Esophagus muscularis mucosa (tissue), 4 donors: ENCODE results near the gene PLXDC2.

Source experiments
- EP300 ChIP-seq: sonication (generic); formaldehyde crosslinking; IDR thresholded peaks from one replicate; pipeline ENCODE4 v1.6.1; 2017; ENCODE audit warnings: antibody characterized with exemption
- POLR2A ChIP-seq: fragments of 450-650 bp; IDR thresholded peaks from one replicate; pipeline ENCODE4 v1.6.1; 2017; ENCODE audit warnings: antibody characterized with exemption, moderate library complexity, mild to moderate bottlenecking, low read depth
- POLR2AphosphoS5 ChIP-seq, 2 donors: sonication (generic); formaldehyde crosslinking; IDR thresholded peaks; one replicate each; pipeline ENCODE4 v1.6.1; 2017; ENCODE audit warnings: antibody characterized with exemption in 2 of 2
- TF ChIP-seq, protein P1 (sequence below), 3 experiments: fragments of 200-600 bp in 2 of 3; fragments of 450-650 bp in 1 of 3; sonication (generic) in 2 of 3; IDR thresholded peaks; one replicate each; pipeline ENCODE4 v1.5.1; 2017 to 2019; ENCODE audit warnings: antibody characterized with exemption in 3 of 3, mild to moderate bottlenecking in 2 of 3, moderate library complexity in 1 of 3

DNA sequence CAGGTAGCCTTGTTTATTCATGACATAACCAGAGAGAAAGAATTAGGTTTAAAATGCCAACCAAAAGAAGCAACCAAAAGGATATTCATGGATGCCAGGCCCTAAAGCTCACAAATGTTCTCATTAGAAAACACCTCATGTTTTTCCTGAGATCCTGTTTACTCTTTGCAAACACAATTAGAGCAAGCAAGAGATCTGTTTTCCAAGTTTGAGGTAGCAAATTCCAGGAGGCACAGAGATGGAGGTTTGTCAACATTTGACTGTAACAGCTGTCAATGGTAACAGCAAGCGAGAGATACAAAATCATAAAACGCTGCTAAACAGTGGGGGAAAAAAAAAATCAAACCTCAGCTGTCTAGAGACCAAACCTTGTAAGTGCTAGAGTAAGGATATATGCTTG lies 182.2 kb downstream of the PLXDC2 start:
- TF ChIP-seq, protein P1, sequence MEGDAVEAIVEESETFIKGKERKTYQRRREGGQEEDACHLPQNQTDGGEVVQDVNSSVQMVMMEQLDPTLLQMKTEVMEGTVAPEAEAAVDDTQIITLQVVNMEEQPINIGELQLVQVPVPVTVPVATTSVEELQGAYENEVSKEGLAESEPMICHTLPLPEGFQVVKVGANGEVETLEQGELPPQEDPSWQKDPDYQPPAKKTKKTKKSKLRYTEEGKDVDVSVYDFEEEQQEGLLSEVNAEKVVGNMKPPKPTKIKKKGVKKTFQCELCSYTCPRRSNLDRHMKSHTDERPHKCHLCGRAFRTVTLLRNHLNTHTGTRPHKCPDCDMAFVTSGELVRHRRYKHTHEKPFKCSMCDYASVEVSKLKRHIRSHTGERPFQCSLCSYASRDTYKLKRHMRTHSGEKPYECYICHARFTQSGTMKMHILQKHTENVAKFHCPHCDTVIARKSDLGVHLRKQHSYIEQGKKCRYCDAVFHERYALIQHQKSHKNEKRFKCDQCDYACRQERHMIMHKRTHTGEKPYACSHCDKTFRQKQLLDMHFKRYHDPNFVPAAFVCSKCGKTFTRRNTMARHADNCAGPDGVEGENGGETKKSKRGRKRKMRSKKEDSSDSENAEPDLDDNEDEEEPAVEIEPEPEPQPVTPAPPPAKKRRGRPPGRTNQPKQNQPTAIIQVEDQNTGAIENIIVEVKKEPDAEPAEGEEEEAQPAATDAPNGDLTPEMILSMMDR (IDR thresholded peaks at IDR 0.05) = no peak
- TF ChIP-seq EP300 (no peak), POLR2AphosphoS5 (IDR thresholded peaks at IDR 0.05) (no peak), POLR2A (no peak)
